Fibroblast of skin of left quadriceps (primary cell): ENCODE data around the gene MGMT.

Experiments used
- DNase-seq, 2 experiments: peaks; one replicate each; pipeline ENCODE4 v3.0.0-alpha.2; 2013; ENCODE audit warnings: low read depth in 2 of 2

The MGMT gene

GRCh38 chr10:129544205-129545202, 77.5 kb downstream of the MGMT start:
- no peak for DNase-seq

- no peak for DNase-seq
Observed at GRCh38 chr10:129545261-129545660, 78.2 kb downstream of the MGMT start.

GRCh38 chr10:129546106-129546505, 79.1 kb downstream of the MGMT start:
- DNase-seq = no peak

DNA sequence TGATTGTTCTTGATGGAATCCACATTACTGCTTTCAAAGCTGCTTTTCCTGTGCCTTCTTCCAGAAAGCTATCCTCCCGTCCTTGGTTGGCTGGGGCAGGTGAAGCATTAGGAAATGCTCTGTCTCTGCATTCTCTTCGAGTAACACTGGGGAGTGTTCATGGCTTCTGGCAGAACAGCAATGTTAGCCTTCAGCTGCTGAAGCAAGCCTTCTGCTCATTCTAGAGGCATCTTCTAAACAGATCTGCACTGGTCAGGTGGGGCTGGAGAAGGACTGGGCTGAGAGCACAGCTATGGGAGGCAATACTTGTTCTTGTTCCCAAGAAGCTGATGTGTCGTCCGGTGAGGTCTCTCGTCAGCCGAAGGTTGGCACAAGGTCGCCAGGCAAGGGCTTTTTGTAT, 80.6 kb downstream of the MGMT start:
- no peak for DNase-seq

GRCh38 chr10:129548600-129548999, 81.6 kb downstream of the MGMT start:
- DNase-seq = no peak

DNA sequence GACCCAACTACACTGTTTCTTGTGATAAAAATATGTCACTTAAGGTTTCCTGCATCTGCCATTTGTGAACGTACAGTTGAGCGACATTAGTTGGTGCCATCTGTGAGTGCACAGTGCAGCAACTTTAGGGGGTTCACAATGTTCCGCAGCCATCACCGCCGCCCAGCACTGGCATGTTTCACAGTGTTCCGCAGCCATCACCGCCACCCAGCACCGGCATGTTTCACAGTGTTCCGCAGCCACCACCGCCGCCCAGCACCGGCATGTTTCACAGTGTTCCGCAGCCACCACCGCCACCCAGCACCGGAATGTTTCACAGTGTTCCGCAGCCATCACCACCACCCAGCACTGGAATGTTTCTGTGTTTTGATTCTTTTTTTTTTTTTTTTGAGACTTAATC, 83.0 kb downstream of the MGMT start:
- DNase-seq = no peak

DNA sequence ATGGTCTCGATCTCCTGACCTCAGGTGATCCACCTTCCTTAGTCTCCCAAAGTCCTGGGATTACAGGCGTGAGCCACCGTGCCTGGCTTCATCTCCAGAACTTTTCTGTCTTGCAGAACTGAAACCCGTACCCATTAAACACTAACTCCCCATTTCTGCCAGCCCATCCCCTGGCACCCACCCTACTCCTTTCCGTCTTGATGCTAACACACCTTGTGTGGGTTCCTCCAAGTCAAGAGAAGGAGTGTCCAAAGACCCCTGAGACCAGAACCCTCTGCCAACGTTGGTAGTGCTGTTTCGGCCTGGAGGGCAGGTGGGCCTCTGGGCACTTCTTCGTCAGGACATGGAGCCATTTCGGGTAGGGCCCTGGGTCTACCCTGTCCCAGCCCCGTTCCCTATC, 83.6 kb downstream of the MGMT start:
- no peak for DNase-seq

GRCh38 chr10:129552119-129552518, 85.1 kb downstream of the MGMT start:
- no peak for DNase-seq

DNA sequence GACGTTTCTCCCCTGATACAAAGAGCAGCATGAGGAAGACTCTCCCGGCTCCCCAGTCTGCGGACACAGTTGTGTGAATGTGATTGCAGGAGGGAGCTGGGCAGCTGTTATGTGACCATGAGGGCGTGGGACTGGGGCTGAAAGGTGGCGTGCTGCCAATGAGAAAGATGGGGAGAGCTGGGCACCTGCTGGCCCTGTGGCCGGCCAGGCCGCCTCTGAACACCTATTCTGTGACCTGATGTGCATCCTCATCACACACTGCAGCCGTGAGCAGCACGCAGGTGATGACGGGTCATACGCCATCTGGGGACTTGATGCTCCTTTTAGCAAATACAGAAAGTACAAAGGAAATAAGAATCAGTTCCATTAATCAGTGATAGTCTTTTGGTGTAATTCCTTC, 86.9 kb downstream of the MGMT start:
- DNase-seq = no peak

DNA sequence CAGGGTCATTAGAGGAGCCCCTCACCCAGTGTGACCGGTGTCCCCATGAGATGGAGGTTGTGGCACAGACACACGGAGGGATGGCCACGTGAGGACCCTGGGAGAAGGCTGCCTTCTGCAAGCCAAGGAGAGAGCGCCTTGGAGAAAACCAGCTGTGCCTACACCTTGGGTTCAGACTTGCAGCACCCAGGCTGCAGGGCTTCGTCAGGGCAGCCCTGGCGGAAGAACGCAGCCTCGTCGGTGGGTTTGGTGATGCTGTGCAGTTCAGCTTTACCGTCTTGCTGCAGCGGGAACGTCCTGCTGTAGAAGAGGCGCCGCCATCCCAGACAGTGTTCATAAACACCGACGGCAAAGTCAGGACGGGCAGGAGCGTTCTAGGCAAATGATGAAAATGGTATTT, 89.3 kb downstream of the MGMT start:
- no peak for DNase-seq

- no peak for DNase-seq
Observed at GRCh38 chr10:129560361-129560760, 93.3 kb downstream of the MGMT start.

DNA sequence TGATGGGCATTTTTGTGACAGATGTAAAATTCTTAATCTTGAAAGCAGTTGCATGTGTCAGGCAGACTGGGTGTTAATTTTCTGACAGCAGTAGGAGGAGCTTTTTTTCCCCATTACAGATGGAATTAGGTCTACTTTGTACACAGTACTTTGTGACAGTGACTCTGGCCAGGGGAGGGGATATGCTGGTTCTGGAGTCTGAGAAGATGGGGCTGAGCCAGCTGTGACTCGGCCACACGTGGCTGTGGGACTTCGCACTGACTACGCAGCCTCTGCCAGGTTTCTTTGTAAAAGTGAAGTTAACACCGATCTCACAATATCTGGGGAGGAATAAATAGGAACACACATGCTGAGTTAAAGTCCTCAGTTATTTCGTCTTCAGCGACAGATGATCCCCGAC, 95.4 kb downstream of the MGMT start:
- no peak for DNase-seq

DNA sequence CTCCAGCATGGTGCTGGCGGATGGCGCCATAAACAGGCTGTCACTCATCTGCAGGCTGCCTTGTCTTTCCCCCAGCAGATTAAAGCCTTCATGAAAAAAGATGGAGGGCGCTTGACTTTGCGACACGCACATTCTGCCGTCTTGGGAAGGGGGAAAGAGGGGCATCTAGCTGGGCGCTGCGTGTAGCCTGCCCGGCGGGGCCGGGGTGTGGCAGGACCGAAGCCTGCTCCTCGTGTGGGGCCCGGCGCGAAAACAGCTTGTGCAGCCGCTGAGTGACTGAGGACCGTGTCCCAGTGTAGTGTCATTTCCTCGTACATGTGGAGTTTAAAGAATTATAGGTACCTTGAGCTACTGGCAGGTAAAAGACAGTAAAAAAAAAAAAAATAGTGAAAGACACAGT, 97.9 kb downstream of the MGMT start:
- DNase-seq = no peak

DNA sequence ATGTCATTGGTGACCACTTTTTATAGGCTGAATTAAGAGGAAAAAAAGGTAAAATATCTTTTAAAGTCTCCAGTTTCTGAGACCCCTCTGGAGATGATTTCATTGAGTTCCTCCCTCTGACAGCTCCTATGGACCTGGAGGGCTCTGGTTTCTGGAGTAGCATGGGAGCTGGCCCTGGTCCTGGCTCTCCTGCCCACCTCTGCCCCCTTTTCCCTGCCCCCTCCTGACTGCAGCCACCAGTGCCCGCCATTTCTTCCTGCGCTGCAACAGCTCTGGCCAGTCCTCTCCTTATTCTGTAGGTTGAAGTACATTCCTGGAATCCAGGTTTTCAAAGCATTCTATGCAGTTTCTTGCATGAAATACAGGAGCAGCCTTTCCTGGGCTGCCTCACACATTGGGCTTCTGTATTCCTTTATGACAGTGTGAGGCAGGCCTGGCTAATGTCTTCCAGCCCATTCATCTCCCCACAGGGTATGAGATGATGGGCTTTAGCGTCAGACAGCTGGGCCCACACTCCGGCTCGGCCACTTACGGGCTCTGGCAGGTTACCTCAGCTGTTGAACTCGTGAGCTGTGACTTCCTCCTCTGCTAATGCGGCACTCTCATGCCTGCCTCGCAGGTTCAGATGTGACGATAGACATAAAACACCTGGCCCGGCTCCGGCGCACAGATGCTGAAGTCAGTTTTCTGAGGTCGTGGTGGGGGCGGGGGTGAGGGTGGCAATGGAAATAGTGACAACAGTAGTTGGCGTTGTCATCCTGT, 101.7 kb downstream of the MGMT start:
- no peak for DNase-seq

DNA sequence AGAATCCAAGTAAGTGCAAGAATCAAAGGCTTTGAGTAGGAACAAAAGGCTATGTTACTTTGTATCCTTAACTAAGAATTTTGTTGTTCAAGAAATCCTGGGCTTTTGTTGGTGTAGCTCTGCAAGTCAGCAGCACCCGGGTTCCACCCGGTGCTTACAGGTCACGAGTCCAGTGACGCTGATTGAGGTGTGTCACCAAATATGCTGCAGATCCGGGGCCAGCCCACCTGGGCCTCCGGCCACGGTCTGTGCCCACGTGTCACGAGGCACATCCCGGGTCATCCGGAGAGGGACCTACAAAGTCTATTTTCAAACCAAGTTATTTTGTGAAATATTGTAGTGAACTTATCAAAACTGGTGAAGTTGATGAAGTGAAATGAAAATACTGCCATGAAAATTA, 103.1 kb downstream of the MGMT start:
- no peak for DNase-seq

GRCh38 chr10:129579228-129579627, 112.2 kb downstream of the MGMT start:
- DNase-seq = no peak

DNA sequence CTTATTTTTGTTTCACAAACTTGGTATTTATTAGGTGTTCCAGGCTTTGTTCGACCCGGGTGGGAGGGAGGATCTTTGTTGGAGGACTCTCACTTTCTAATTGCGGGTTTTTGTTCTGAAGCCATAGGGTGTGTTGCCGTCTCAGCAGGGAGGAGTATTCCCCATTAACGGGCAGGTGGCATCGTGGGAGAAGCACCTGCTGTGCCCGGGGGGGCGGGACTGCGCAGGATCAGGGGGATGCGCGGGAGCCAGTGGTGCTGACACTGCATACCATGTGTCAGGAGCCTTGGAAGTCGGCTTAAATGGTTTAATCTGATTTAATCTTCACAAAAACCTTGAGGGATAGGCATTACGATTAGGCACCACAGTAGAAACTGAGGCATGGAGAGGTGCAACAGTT, 113.0 kb downstream of the MGMT start:
- DNase-seq = no peak

- no peak for DNase-seq
Observed at GRCh38 chr10:129580901-129581300, 113.9 kb downstream of the MGMT start.

- no peak for DNase-seq
Observed at GRCh38 chr10:129581827-129582411, 114.9 kb downstream of the MGMT start.

DNA sequence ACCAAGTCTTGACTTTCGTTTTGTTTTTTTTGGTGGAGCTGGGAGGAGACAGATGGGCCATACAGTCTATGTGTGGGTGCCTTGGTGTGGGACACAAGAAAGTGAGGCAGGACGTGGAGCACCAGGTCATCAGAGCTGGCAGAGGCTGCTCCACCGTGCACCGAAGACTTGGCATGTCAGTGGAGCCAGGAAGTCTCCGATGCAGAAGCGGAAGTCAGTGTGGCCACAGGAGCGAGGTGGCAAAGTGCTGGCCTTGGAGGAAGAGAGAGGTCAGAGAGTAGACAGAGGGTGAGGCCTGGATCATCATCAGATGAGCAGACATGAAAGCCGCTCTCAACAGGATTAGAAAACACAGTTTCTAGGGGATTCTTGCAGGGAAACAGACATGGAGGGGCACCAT, 116.8 kb downstream of the MGMT start:
- no peak for DNase-seq

GRCh38 chr10:129586898-129587443, 119.9 kb downstream of the MGMT start:
- DNase-seq = no peak

GRCh38 chr10:129589546-129589945, 122.5 kb downstream of the MGMT start:
- DNase-seq = no peak
